Activated CD8-positive, alpha-beta memory T cell treated with anti-CD3 and anti-CD28 coated beads, Interleukin-2, amount 50 U/mL, for 4 hours (primary cell): ENCODE measurements around the gene STXBP4.

Experiments used
- DNase-seq: peaks from one replicate; pipeline ENCODE4 v3.0.0-alpha.2; 2020

STXBP4 gene

GRCh38 chr17:54968262-54968987, at the start of gene STXBP4, which contains the start of gene COX11:
TSS of gene STXBP4 (plus strand) at chr17:54968765. CDS start at chr17:54986220, 17,455 bp downstream.
TSS of gene COX11 (minus strand) at chr17:54968654. CDS start at chr17:54968646, 8 bp downstream.
- DNase-seq: peak; percentile 93

- no peak for DNase-seq
These were observed 49.1 kb upstream of the STXBP4 start for GRCh38 chr17:54919425-54919824.

GRCh38 chr17:54920819-54921218, 47.7 kb upstream of the STXBP4 start:
- no peak for DNase-seq

GRCh38 chr17:54924405-54924804, 44.2 kb upstream of the STXBP4 start:
- no peak for DNase-seq

- no peak for DNase-seq
These were observed 41.0 kb upstream of the STXBP4 start for GRCh38 chr17:54927525-54927924.

GRCh38 chr17:54932711-54933110, 35.9 kb upstream of the STXBP4 start:
- DNase-seq: no peak

GRCh38 chr17:54933921-54934320, 34.6 kb upstream of the STXBP4 start:
- DNase-seq: no peak

GRCh38 chr17:54935471-54935870, 33.1 kb upstream of the STXBP4 start:
- DNase-seq: no peak

- DNase-seq: no peak
These were observed 31.5 kb upstream of the STXBP4 start for GRCh38 chr17:54937018-54937417.

- no peak for DNase-seq
These were observed 31.1 kb upstream of the STXBP4 start for GRCh38 chr17:54937426-54937825.

- DNase-seq: no peak
These were observed 27.3 kb upstream of the STXBP4 start for GRCh38 chr17:54941285-54941684.

- DNase-seq: no peak
These were observed 23.8 kb upstream of the STXBP4 start for GRCh38 chr17:54944796-54945195.

- DNase-seq: no peak
These were observed 23.3 kb upstream of the STXBP4 start for GRCh38 chr17:54945231-54945630.

- DNase-seq: no peak
These were observed 22.9 kb upstream of the STXBP4 start for GRCh38 chr17:54945671-54946070.

GRCh38 chr17:54947396-54947795, 21.2 kb upstream of the STXBP4 start:
- DNase-seq: no peak

- no peak for DNase-seq
These were observed 20.2 kb upstream of the STXBP4 start for GRCh38 chr17:54948380-54948779.

- no peak for DNase-seq
These were observed 18.4 kb upstream of the STXBP4 start for GRCh38 chr17:54950116-54950515.

- DNase-seq: no peak
These were observed 17.3 kb upstream of the STXBP4 start for GRCh38 chr17:54951286-54951685.

- DNase-seq: no peak
These were observed 11.8 kb upstream of the STXBP4 start for GRCh38 chr17:54956791-54957190.

GRCh38 chr17:54967621-54968261, 824 bp upstream of the STXBP4 start:
- no peak for DNase-seq

GRCh38 chr17:54968988-54969332, 395 bp downstream of the STXBP4 start:
- DNase-seq: peak; percentile 35

GRCh38 chr17:54969658-54970572, 1.4 kb downstream of the STXBP4 start:
- DNase-seq: no peak

GRCh38 chr17:54971147-54971546, 2.6 kb downstream of the STXBP4 start:
- DNase-seq: no peak

GRCh38 chr17:54971901-54972300, 3.3 kb downstream of the STXBP4 start:
- no peak for DNase-seq
